PC-3 (cell line): ENCODE results near the gene SLC39A11. TPM values are rescaled to one million over a fixed set of nuclear protein-coding genes. Genes with fewer than 3 reads are reported as not detected.
"Not testable (repeated sequence)": the region's sequence is repeated elsewhere in the genome, so short reads cannot be mapped to it uniquely, and the experiment has no call there.

Experiments
- ATAC-seq: fragments of 200-7000 bp; cut with Tn5 transposase; 2 replicates; pipeline ENCODE4 v1.9.1; 2020; ENCODE audit warnings: mild to moderate bottlenecking, moderate library complexity
- BruUV-seq: library from RNA; stranded (reverse); fragments of 400-500 nt; replicated peaks from 2 replicates; lab custom pipeline; 2021; lab: Mats Ljungman, UMichigan
- CTCF ChIA-PET: fragments of 300-600 bp; sonication (Branson Sonifier 250); formaldehyde crosslinking; loops from one replicate; lab custom pipeline; 2022; ENCODE audit warnings: antibody characterized with exemption; lab: Charles Lee
- POLR2A ChIA-PET: fragments of 300-600 bp; sonication (Branson Sonifier 250); formaldehyde crosslinking; loops from one replicate; lab custom pipeline; 2022; ENCODE audit warnings: antibody characterized with exemption; ENCODE audit not compliant: unreplicated experiment; lab: Charles Lee
- DNase-seq: peaks from one replicate; pipeline ENCODE4 v3.0.0-alpha.2; 2015
- H2AFZ ChIP-seq: fragments of 300-600 bp; sonication (generic); 2 replicates; pipeline ENCODE4 v1.6.0; 2016; ENCODE audit warnings: antibody characterized with exemption, low read length
- H3F3A ChIP-seq: fragments of 300-600 bp; sonication (generic); one replicate; pipeline ENCODE4 v1.6.0; 2017; ENCODE audit warnings: antibody characterized with exemption, low read length, control low read depth, mild to moderate bottlenecking; ENCODE audit not compliant: unreplicated experiment
- H3K27ac ChIP-seq: fragments of 300-600 bp; sonication (generic); 2 replicates; pipeline ENCODE4 v1.5.1; 2016; ENCODE audit warnings: mild to moderate bottlenecking, low read length
- H3K27me3 ChIP-seq: fragments of 300-600 bp; sonication (generic); 2 replicates; pipeline ENCODE4 v1.6.1; 2016; ENCODE audit warnings: low read length, mixed read lengths
- H3K36me3 ChIP-seq: fragments of 300-600 bp; sonication (generic); 2 replicates; pipeline ENCODE4 v1.6.1; 2016; ENCODE audit warnings: low read depth, mixed run types, low read length, mixed read lengths
- H3K4me1 ChIP-seq: fragments of 300-600 bp; sonication (generic); 2 replicates; pipeline ENCODE4 v1.5.1; 2016; ENCODE audit warnings: low read length; ENCODE audit not compliant: insufficient read depth
- H3K4me2 ChIP-seq: fragments of 300-600 bp; sonication (generic); 2 replicates; pipeline ENCODE4 v1.6.0; 2016; ENCODE audit warnings: low read length
- H3K4me3 ChIP-seq: fragments of 300-600 bp; sonication (generic); 2 replicates; pipeline ENCODE4 v1.5.1; 2016; ENCODE audit warnings: mild to moderate bottlenecking, low read length, mixed read lengths
- H3K79me2 ChIP-seq: fragments of 300-600 bp; sonication (generic); 2 replicates; pipeline ENCODE4 v1.6.1; 2017; ENCODE audit warnings: low read length, mixed read lengths
- H3K9ac ChIP-seq: fragments of 300-600 bp; sonication (generic); 2 replicates; pipeline ENCODE4 v1.6.0; 2016; ENCODE audit warnings: mild to moderate bottlenecking, low read length
- H3K9me2 ChIP-seq: fragments of 300-600 bp; sonication (generic); replicated peaks from 2 replicates; pipeline ENCODE4 v1.6.1; 2016; ENCODE audit warnings: mixed run types, low read length, mixed read lengths
- H3K9me3 ChIP-seq: fragments of 300-600 bp; sonication (generic); 2 replicates; pipeline ENCODE4 v1.6.1; 2016; ENCODE audit warnings: low read length, mixed read lengths
- H4K20me1 ChIP-seq: fragments of 300-600 bp; sonication (generic); 2 replicates; pipeline ENCODE4 v1.6.1; 2016; ENCODE audit warnings: low read length, mixed read lengths
- EZH2 ChIP-seq: fragments of 300-600 bp; sonication (generic); IDR thresholded peaks from one replicate; pipeline ENCODE4 v1.6.1; 2017; ENCODE audit warnings: antibody characterized with exemption, mild to moderate bottlenecking, low read length; ENCODE audit not compliant: unreplicated experiment
- EZH2phosphoT487 ChIP-seq: fragments of 300-600 bp; sonication (generic); IDR thresholded peaks from 2 replicates; pipeline ENCODE4 v1.6.1; 2018; ENCODE audit warnings: mild to moderate bottlenecking, antibody characterized with exemption, low read length, borderline replicate concordance
- intact Hi-C: fragments of 100-400 bp; cut with micrococcal nuclease; formaldehyde crosslinking; loops from 2 replicates; pipeline ENCODE4 v1.9.0; 2023
- total RNA-seq: library from RNA; depleted of rRNA; stranded (reverse); fragments of >200 nt; gene quantifications from 2 replicates; pipeline ENCODE4 v1.2.3, GENCODE V29; 2014
- TF ChIP-seq, protein P1 (sequence below): fragments of 300-600 bp; sonication (generic); conservative IDR thresholded peaks from 2 replicates; pipeline ENCODE4 v1.5.1; 2017; ENCODE audit warnings: antibody characterized with exemption, low read depth, mild to moderate bottlenecking, low read length

SLC39A11 gene
- total RNA-seq, 1 experiment from 2014 or later, result 37.7 TPM

DNA sequence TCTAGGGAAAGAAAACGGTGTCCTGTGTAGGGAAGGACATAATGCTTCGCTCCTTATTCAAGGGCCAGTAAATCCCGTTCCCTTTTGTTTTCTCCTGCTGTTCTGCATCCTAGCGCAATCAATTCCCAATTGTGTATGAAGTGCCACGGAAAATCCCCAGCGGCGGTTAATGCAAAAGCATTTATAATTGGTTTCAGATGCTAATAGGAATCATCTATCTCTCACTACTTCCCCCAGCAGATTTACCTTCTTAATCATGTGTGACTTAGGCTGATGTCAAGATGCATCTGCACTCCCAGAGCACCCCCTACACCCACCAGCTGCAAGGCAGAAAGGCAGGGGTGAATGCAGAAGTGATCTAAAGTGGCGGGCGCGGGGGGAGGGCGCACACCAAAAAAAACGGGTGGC is 39.6 kb upstream of the SLC39A11 start:
- Histone ChIP-seq H3K4me1 (no peaks in the 10 kb centered on the region), H3K79me2 (no peaks in the 10 kb centered on the region), H3K27me3 (no peaks in the 10 kb centered on the region), H3K4me3 (no peak overlapping the region), H3K9ac (no peak overlapping the region), H3K4me2 (no peak overlapping the region), H4K20me1 (no peaks in the 10 kb centered on the region), H3K9me2 (no peaks in the 10 kb centered on the region), H3K36me3 (no peaks in the 10 kb centered on the region), H3K27ac (no peak overlapping the region), H2AFZ (no peak overlapping the region), H3F3A (no peaks in the 10 kb centered on the region), H3K9me3 (no peaks in the 10 kb centered on the region)
- POLR2A ChIA-PET, result no interaction called here
- ATAC-seq (no peak), DNase-seq (no peak)
- intact Hi-C loops, result no loop called here
- CTCF ChIA-PET, result no interaction called here
- no TSS peak for BruUV-seq
- TF ChIP-seq EZH2phosphoT487 (no peak), EZH2 (no peak)
- TF ChIP-seq, protein P1, sequence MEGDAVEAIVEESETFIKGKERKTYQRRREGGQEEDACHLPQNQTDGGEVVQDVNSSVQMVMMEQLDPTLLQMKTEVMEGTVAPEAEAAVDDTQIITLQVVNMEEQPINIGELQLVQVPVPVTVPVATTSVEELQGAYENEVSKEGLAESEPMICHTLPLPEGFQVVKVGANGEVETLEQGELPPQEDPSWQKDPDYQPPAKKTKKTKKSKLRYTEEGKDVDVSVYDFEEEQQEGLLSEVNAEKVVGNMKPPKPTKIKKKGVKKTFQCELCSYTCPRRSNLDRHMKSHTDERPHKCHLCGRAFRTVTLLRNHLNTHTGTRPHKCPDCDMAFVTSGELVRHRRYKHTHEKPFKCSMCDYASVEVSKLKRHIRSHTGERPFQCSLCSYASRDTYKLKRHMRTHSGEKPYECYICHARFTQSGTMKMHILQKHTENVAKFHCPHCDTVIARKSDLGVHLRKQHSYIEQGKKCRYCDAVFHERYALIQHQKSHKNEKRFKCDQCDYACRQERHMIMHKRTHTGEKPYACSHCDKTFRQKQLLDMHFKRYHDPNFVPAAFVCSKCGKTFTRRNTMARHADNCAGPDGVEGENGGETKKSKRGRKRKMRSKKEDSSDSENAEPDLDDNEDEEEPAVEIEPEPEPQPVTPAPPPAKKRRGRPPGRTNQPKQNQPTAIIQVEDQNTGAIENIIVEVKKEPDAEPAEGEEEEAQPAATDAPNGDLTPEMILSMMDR, result no peak

DNA sequence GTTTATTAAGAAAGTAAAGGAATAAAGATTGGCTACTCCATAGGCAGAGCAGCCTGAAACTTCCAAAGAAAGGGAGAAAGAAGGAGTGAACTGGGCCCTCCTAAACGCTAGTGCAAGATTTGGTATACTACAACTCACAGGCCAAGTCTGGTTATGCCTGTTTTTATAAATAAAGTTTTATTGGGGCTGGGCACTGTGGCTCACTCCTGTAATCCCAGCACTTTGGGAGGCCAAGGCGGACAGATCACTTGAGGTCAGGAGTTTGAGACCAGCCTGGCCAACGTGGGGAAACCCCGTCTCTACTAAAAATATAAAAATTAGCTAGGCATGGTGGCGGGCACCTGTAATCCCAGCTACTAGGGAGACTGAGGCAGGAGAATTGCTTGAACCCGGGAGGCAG is 39.0 kb upstream of the SLC39A11 start:
- CTCF ChIA-PET, POLR2A ChIA-PET, H3K9me2 ChIP-seq, H4K20me1 ChIP-seq, H3K4me1 ChIP-seq, H3K36me3 ChIP-seq, H3K9ac ChIP-seq, BruUV-seq, ATAC-seq, H3F3A ChIP-seq, H3K27ac ChIP-seq, H3K9me3 ChIP-seq, H3K79me2 ChIP-seq, H3K4me2 ChIP-seq, H3K27me3 ChIP-seq, H3K4me3 ChIP-seq, DNase-seq, H2AFZ ChIP-seq, intact Hi-C loops: not testable (repeated sequence)

DNA sequence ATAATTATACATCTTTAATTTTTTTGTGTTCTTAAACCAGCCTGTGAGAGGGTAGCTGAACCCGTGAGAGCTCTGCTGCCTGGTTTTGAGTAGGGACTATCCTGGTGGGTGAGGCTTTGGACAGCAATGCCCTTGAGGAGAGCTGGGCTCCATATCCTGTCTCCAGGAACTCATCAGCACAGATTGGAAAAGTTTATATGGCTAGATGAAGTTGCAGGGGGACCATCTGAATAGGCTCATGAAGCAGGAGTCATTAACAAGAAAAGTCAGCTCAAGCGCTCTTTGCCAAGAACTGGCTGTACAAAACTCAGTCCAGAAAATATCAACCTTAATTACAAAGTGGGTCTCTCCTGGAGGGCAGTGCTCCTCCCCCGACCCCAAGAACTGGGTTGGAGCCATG is 38.5 kb upstream of the SLC39A11 start:
- Histone ChIP-seq H2AFZ (no peak overlapping the region), H3K9me3 (no peaks in the 10 kb centered on the region), H3K4me2 (no peak overlapping the region), H3K27ac (no peak overlapping the region), H3K27me3 (no peaks in the 10 kb centered on the region), H3K9me2 (no peaks in the 10 kb centered on the region), H4K20me1 (no peaks in the 10 kb centered on the region), H3K79me2 (no peaks in the 10 kb centered on the region), H3F3A (no peaks in the 10 kb centered on the region), H3K4me3 (no peak overlapping the region), H3K36me3 (no peaks in the 10 kb centered on the region), H3K4me1 (no peaks in the 10 kb centered on the region), H3K9ac (no peak overlapping the region)
- intact Hi-C loops, result no loop called here
- DNase-seq, result no peak
- CTCF ChIA-PET, result no interaction called here
- ATAC-seq, result no peak
- no peak for TF ChIP-seq EZH2phosphoT487
- no peak for TF ChIP-seq EZH2
- POLR2A ChIA-PET, result no interaction called here
- no TSS peak for BruUV-seq

DNA sequence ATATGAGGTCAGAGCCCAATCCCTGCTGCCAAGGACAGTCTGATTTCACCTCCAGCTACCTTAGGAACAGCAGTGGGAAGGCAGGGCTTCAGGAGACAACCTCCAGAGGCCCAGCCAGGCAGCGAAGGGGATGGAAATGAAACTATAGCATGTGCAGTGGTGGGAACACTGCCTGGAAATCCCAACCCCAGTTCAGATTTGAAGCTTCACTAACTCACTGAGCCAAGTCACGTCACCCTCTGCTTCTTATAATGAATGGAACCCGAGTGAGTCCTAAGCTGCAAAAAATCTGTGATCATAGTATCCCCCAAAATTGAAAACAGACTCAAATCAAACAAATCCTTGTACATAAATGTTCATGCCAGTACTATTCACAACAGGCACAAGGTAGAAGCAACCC is 36.0 kb upstream of the SLC39A11 start:
- CTCF ChIA-PET, result no interaction called here
- Histone ChIP-seq H3K9ac (no peak overlapping the region), H2AFZ (no peak overlapping the region), H3K9me2 (no peaks in the 10 kb centered on the region), H3K4me3 (no peak overlapping the region), H3K9me3 (no peaks in the 10 kb centered on the region), H3K79me2 (no peaks in the 10 kb centered on the region), H4K20me1 (no peaks in the 10 kb centered on the region), H3K4me1 (no peaks in the 10 kb centered on the region), H3K27ac (no peak overlapping the region), H3F3A (no peaks in the 10 kb centered on the region), H3K4me2 (no peak overlapping the region), H3K27me3 (no peaks in the 10 kb centered on the region), H3K36me3 (no peaks in the 10 kb centered on the region)
- POLR2A ChIA-PET, result no interaction called here
- no TSS peak for BruUV-seq
- TF ChIP-seq, protein P1, result no peak
- no peak for TF ChIP-seq EZH2phosphoT487
- TF ChIP-seq EZH2, result no peak
- DNase-seq, result no peak
- no peak for ATAC-seq
- intact Hi-C loops, result no loop called here
